Endothelial cell of umbilical vein (primary cell): Measurements from ENCODE around the gene ARHGAP29. TPM values are rescaled to one million over a fixed set of nuclear protein-coding genes. Genes with fewer than 3 reads are reported as not detected.

Source experiments
- BruUV-seq: library from RNA; stranded (reverse); fragments of 400-500 nt; replicated peaks from 2 replicates; lab custom pipeline; 2021; lab: Mats Ljungman, UMichigan
- CTCF ChIA-PET: fragments of 300-600, 350-600 bp; sonication (Branson Sonifier 250); formaldehyde crosslinking; loops from one replicate; lab custom pipeline; 2021; ENCODE audit warnings: antibody characterized with exemption, inconsistent platforms; lab: Charles Lee
- POLR2A ChIA-PET: fragments of 300-600, 350-600 bp; sonication (Branson Sonifier 250); formaldehyde crosslinking; loops from one replicate; lab custom pipeline; 2021; ENCODE audit warnings: antibody characterized with exemption, inconsistent platforms; lab: Charles Lee
- DNase-seq: peaks from one replicate; pipeline ENCODE4 v3.0.0-alpha.2; 2011; ENCODE audit warnings: low read depth, low spot score
- FAIRE-seq: peaks from 2 replicates; lab custom pipeline; 2011; peaks lifted over from hg19 to GRCh38; lab: Jason Lieb, UNC
- H2AFZ ChIP-seq: 2 replicates; pipeline ENCODE4 v1.6.0; 2012; ENCODE audit warnings: low read depth, low read length, control low read depth, inconsistent platforms
- H3K27ac ChIP-seq: 2 replicates; pipeline ENCODE4 v1.5.1; 2011; ENCODE audit warnings: low read depth, mild to moderate bottlenecking, control low read depth, low read length, moderate library complexity; ENCODE audit not compliant: insufficient read depth
- H3K27me3 ChIP-seq, 2 experiments: 2 replicates each; pipeline versions ENCODE4 v1.6.0 to v1.6.1; 2011; ENCODE audit warnings: low read length in 2 of 2, mixed read lengths in 1 of 2; ENCODE audit not compliant: control insufficient read depth in 2 of 2, insufficient read depth in 2 of 2
- H3K36me3 ChIP-seq, 2 experiments: 2 replicates in 1 of 2; 3 replicates in 1 of 2; pipeline ENCODE4 v1.5.1; 2011; ENCODE audit warnings: low read length in 2 of 2, mild to moderate bottlenecking in 1 of 2, moderate library complexity in 1 of 2; ENCODE audit not compliant: control insufficient read depth in 2 of 2, insufficient read depth in 2 of 2; ENCODE audit errors: extremely low read depth in 1 of 2
- H3K4me1 ChIP-seq: 3 replicates; pipeline ENCODE4 v1.5.1; 2011; ENCODE audit warnings: mild to moderate bottlenecking, low read length; ENCODE audit not compliant: control insufficient read depth, insufficient read depth; ENCODE audit errors: extremely low read depth
- H3K4me2 ChIP-seq: 2 replicates; pipeline ENCODE4 v1.6.1; 2011; ENCODE audit warnings: low read length, control low read depth, mixed read lengths; ENCODE audit not compliant: insufficient read depth
- H3K4me3 ChIP-seq, 3 experiments: fragments of 200-600 bp in 1 of 3; sonication (generic), shearing (Covaris generic) in 1 of 3; replicated peaks in 1 of 3; 2 replicates each; pipeline ENCODE4 v1.5.1; 2011 to 2016; ENCODE audit warnings: control low read depth in 3 of 3, low read length in 3 of 3, mild to moderate bottlenecking in 2 of 3, inconsistent platforms in 1 of 3, low read depth in 1 of 3, moderate library complexity in 1 of 3; ENCODE audit not compliant: insufficient read depth in 1 of 3
- H3K79me2 ChIP-seq: 2 replicates; pipeline ENCODE4 v1.6.0; 2012; ENCODE audit warnings: low read length, inconsistent platforms; ENCODE audit not compliant: control insufficient read depth, insufficient read depth
- H3K9ac ChIP-seq: replicated peaks from 2 replicates; pipeline ENCODE3; 2011; ENCODE audit warnings: low read length, control low read depth; ENCODE audit not compliant: insufficient read depth; ENCODE audit errors: extremely low read depth
- H3K9me1 ChIP-seq: replicated peaks from 3 replicates; pipeline ENCODE4 v1.6.0; 2011; ENCODE audit warnings: mild to moderate bottlenecking, low read length; ENCODE audit not compliant: control insufficient read depth, insufficient read depth; ENCODE audit errors: extremely low read depth
- H3K9me3 ChIP-seq: replicated peaks from 2 replicates; pipeline ENCODE4 v1.5.1; 2012; ENCODE audit warnings: low read length, inconsistent platforms; ENCODE audit not compliant: control insufficient read depth, insufficient read depth
- H4K20me1 ChIP-seq: replicated peaks from 2 replicates; pipeline ENCODE3; 2011; ENCODE audit warnings: mild to moderate bottlenecking, low read length; ENCODE audit not compliant: control insufficient read depth, insufficient read depth; ENCODE audit errors: extremely low read depth
- CTCF ChIP-seq, 2 donors: IDR thresholded peaks; 1 replicate in 1 of 2; 2 replicates in 1 of 2; pipeline ENCODE4 v1.5.1; 2011; ENCODE audit warnings: low read length in 2 of 2, mild to moderate bottlenecking in 2 of 2, moderate library complexity in 2 of 2, control low read depth in 1 of 2, inconsistent platforms in 1 of 2, low read depth in 1 of 2; ENCODE audit not compliant: insufficient read depth in 1 of 2; ENCODE audit errors: extremely low read depth in 1 of 2
- EZH2 ChIP-seq: IDR thresholded peaks from 2 replicates; pipeline ENCODE4 v1.6.1; 2012; ENCODE audit warnings: borderline replicate concordance, low read depth, mild to moderate bottlenecking, moderate library complexity, low read length, inconsistent platforms; ENCODE audit not compliant: severe bottlenecking
- FOS ChIP-seq: IDR thresholded peaks from 2 replicates; pipeline ENCODE4 v1.6.1; 2011; ENCODE audit warnings: mild to moderate bottlenecking, low read length, moderate library complexity, borderline replicate concordance; ENCODE audit not compliant: insufficient read depth
- JUN ChIP-seq: IDR thresholded peaks from 2 replicates; pipeline ENCODE4 v1.6.1; 2011; ENCODE audit warnings: borderline replicate concordance, low read depth; ENCODE audit not compliant: insufficient read length, insufficient read depth
- MAX ChIP-seq: IDR thresholded peaks from 2 replicates; pipeline ENCODE4 v1.6.1; 2011; ENCODE audit not compliant: insufficient read depth, insufficient read length
- MYC ChIP-seq: IDR thresholded peaks from one replicate; pipeline ENCODE4 v1.6.1; 2011; ENCODE audit warnings: mild to moderate bottlenecking, low read depth, low read length
- POLR2A ChIP-seq: IDR thresholded peaks from 2 replicates; pipeline ENCODE4 v1.6.1; 2012; ENCODE audit warnings: low read depth, mild to moderate bottlenecking, control low read depth, low read length
- POLR2AphosphoS5 ChIP-seq: IDR thresholded peaks from 2 replicates; pipeline ENCODE4 v1.6.1; 2012; ENCODE audit warnings: low read depth, mild to moderate bottlenecking, control low read depth, low read length, moderate library complexity; ENCODE audit not compliant: insufficient read depth
- dilution Hi-C: fragments of 300-500 bp; cut with MboI; formaldehyde crosslinking; loops from one replicate; pipeline ENCODE4 v1.15.0; 2019; ENCODE audit warnings: low sequenced_read_pairs; ENCODE audit not compliant: extremely low pct_ligation_motif_present
- intact Hi-C: fragments of 100-400 bp; cut with micrococcal nuclease; formaldehyde crosslinking; loops from one replicate; pipeline ENCODE4 v1.10.0; 2022
- polyA plus RNA-seq, 4 experiments: library from polyadenylated mRNA; depleted of rRNA in 3 of 4; stranded (reverse) in 3 of 4; unstranded in 1 of 4; fragments of >200 nt; gene quantifications; 2 replicates each; pipeline versions ENCODE4 v1.2.1 to v1.2.3, GENCODE V29; 2011 to 2012; ENCODE audit warnings: missing spikeins in 1 of 4
- total RNA-seq: library from RNA; stranded (reverse); gene quantifications from 2 replicates; pipeline ENCODE4 v1.2.3, GENCODE V29; 2021

Gene ARHGAP29
- total and polyA plus RNA-seq, 2 donors (not counting 3 experiments of a cell fraction or from before 2014, with no cell fraction given) = 56.3 to 199 TPM

DNA sequence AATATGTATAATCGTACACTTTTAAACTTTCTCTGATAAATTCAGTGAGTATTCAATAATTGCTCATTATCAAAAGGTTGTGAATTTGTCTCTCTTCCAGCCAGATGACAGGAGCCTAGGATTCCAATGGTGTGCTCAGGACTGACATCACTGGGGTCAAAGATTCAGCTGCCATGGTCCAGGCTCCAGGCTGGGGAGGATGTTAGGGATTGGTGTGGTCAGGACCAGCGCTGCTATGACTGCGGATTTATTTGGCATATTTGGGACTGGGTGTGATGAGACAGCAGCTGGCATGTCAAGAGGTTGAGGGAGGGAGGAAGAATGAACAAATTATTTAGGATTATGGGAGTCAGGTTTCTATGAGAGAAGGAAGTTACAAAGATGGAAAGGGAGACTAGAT lies 68.3 kb downstream of the ARHGAP29 start:
- Histone ChIP-seq H3K9me1 (no peaks in the 10 kb centered on the region), H3K4me1 (no peaks in the 10 kb centered on the region), H3K4me3 (no peak overlapping the region), H3K27ac (no peak overlapping the region), H4K20me1 (no peaks in the 10 kb centered on the region), H3K4me2 (no peak overlapping the region), H2AFZ (no peak overlapping the region), H3K27me3 (no peaks in the 10 kb centered on the region), H3K9me3 (no peaks in the 10 kb centered on the region), H3K79me2 (peaks cover 18% of the 10 kb centered on the region), H3K9ac (no peak overlapping the region), H3K36me3 (peaks cover 10 to 40% of the 10 kb centered on the region in 2 experiments)
- POLR2A ChIA-PET = no interaction called here
- TF ChIP-seq MAX = no peak
- no peak for TF ChIP-seq CTCF (IDR thresholded peaks at IDR 0.05; ENCODE audit: extremely low read depth in 1 of 2, insufficient read depth in 1 of 2, low read depth in 1 of 2, low read length in 2 of 2)
- no peak for TF ChIP-seq POLR2A
- TF ChIP-seq JUN = no peak
- TF ChIP-seq POLR2AphosphoS5 = no peak
- TF ChIP-seq MYC = no peak
- no peak for TF ChIP-seq EZH2
- TF ChIP-seq FOS = no peak
- CTCF ChIA-PET = interaction anchor here (1.0 to 1.4 kb wide), 5 partner anchors 106 to 166 kb away, joined by 3 to 7 read pairs (median 4); no protein-coding TSS in a partner anchor
- intact Hi-C loops = no loop called here
- DNase-seq (no peak), FAIRE-seq (no peak)
- dilution Hi-C loops = no loop called here
- BruUV-seq = no TSS peak
